H9 (cell line): ENCODE measurements around the gene ACADM. TPM values are rescaled to one million over a fixed set of nuclear protein-coding genes. Genes with fewer than 3 reads are reported as not detected.

Source experiments
- DNase-seq: peaks from one replicate; pipeline ENCODE4 v3.0.0-alpha.2; 2017
- H2AFZ ChIP-seq: one replicate; pipeline ENCODE4 v1.6.1; 2013; ENCODE audit warnings: mild to moderate bottlenecking, low read length, control low read depth, moderate library complexity
- H2AK5ac ChIP-seq: 2 replicates; pipeline ENCODE4 v1.6.1; 2013; ENCODE audit warnings: low read length, control low read depth, mixed read lengths; ENCODE audit not compliant: insufficient read length
- H2BK120ac ChIP-seq: one replicate; pipeline ENCODE4 v1.6.1; 2013; ENCODE audit warnings: low read depth, mild to moderate bottlenecking, low read length, control low read depth, inconsistent platforms; ENCODE audit not compliant: poor library complexity, severe bottlenecking
- H2BK12ac ChIP-seq: 2 replicates; pipeline ENCODE4 v1.6.1; 2013; ENCODE audit warnings: low read length, control low read depth, mixed read lengths, low read depth; ENCODE audit not compliant: insufficient read length
- H2BK15ac ChIP-seq: 2 replicates; pipeline ENCODE4 v1.6.1; 2013; ENCODE audit warnings: low read depth, low read length, control low read depth
- H2BK20ac ChIP-seq: one replicate; pipeline ENCODE4 v1.6.1; 2013; ENCODE audit warnings: low read depth, mild to moderate bottlenecking, low read length, control low read depth, inconsistent platforms; ENCODE audit not compliant: poor library complexity, severe bottlenecking
- H2BK5ac ChIP-seq: 2 replicates; pipeline ENCODE4 v1.6.1; 2013; ENCODE audit warnings: low read length, control low read depth, mixed read lengths; ENCODE audit not compliant: insufficient read length
- H3K14ac ChIP-seq: 2 replicates; pipeline ENCODE4 v1.6.1; 2013; ENCODE audit warnings: low read length, control low read depth; ENCODE audit not compliant: insufficient read depth
- H3K18ac ChIP-seq: 2 replicates; pipeline ENCODE4 v1.6.1; 2013; ENCODE audit warnings: low read depth, mild to moderate bottlenecking, mixed read lengths, low read length, control low read depth; ENCODE audit not compliant: insufficient read length
- H3K23ac ChIP-seq: 2 replicates; pipeline ENCODE4 v1.6.1; 2013; ENCODE audit warnings: low read length, control low read depth, mixed read lengths, low read depth; ENCODE audit not compliant: insufficient read length
- H3K23me2 ChIP-seq: 2 replicates; pipeline ENCODE4 v1.6.1; 2013; ENCODE audit warnings: low read depth, mild to moderate bottlenecking, mixed read lengths, low read length, control low read depth; ENCODE audit not compliant: insufficient read length, poor library complexity, severe bottlenecking
- H3K27ac ChIP-seq: 2 replicates; pipeline ENCODE4 v1.5.1; 2013; ENCODE audit warnings: low read length, control low read depth, mixed read lengths, low read depth; ENCODE audit not compliant: insufficient read length
- H3K27me3 ChIP-seq: 2 replicates; pipeline ENCODE4 v1.6.1; 2013; ENCODE audit warnings: low read length, control low read depth, inconsistent platforms; ENCODE audit not compliant: insufficient read depth
- H3K4ac ChIP-seq: 2 replicates; pipeline ENCODE4 v1.6.1; 2013; ENCODE audit warnings: low read depth, mild to moderate bottlenecking, control low read depth, inconsistent platforms, low read length, moderate library complexity
- H3K4me1 ChIP-seq: 2 replicates; pipeline ENCODE4 v1.6.1; 2013; ENCODE audit warnings: low read length, control low read depth, inconsistent platforms; ENCODE audit not compliant: insufficient read depth
- H3K4me2 ChIP-seq: 2 replicates; pipeline ENCODE4 v1.6.1; 2013; ENCODE audit warnings: low read length, control low read depth, mixed read lengths; ENCODE audit not compliant: insufficient read length, insufficient read depth
- H3K56ac ChIP-seq: 2 replicates; pipeline ENCODE4 v1.6.1; 2013; ENCODE audit warnings: low read depth, mild to moderate bottlenecking, mixed read lengths, low read length, control low read depth; ENCODE audit not compliant: insufficient read length
- H3K79me1 ChIP-seq: 2 replicates; pipeline ENCODE4 v1.6.1; 2013; ENCODE audit warnings: low read depth, mild to moderate bottlenecking, moderate library complexity, low read length, control low read depth, inconsistent platforms; ENCODE audit not compliant: insufficient read depth, poor library complexity, severe bottlenecking
- H3K79me2 ChIP-seq: 2 replicates; pipeline ENCODE4 v1.6.1; 2013; ENCODE audit warnings: low read length, control low read depth, inconsistent platforms; ENCODE audit not compliant: insufficient read depth
- H3K9ac ChIP-seq: 2 replicates; pipeline ENCODE4 v1.6.1; 2013; ENCODE audit warnings: low read length, control low read depth, mixed read lengths; ENCODE audit not compliant: insufficient read length; ENCODE audit errors: extremely low read depth
- H3K9me3 ChIP-seq: one replicate; pipeline ENCODE4 v1.6.1; 2013; ENCODE audit warnings: low read depth, low read length, inconsistent platforms; ENCODE audit not compliant: control insufficient read depth
- H3T11ph ChIP-seq: one replicate; pipeline ENCODE4 v1.6.1; 2013; ENCODE audit warnings: mild to moderate bottlenecking, low read length, control low read depth, inconsistent platforms
- H4K20me1 ChIP-seq: one replicate; pipeline ENCODE4 v1.6.1; 2013; ENCODE audit not compliant: control insufficient read depth, insufficient read length, insufficient read depth
- H4K5ac ChIP-seq: 2 replicates; pipeline ENCODE4 v1.6.1; 2013; ENCODE audit warnings: low read depth, mild to moderate bottlenecking, mixed read lengths, low read length, control low read depth; ENCODE audit not compliant: insufficient read length
- H4K8ac ChIP-seq: replicated peaks from 2 replicates; pipeline ENCODE4 v1.6.1; 2013; ENCODE audit warnings: low read length, control low read depth, mixed read lengths, low read depth; ENCODE audit not compliant: insufficient read length
- H4K91ac ChIP-seq: 2 replicates; pipeline ENCODE4 v1.6.1; 2013; ENCODE audit warnings: low read depth, mild to moderate bottlenecking, moderate library complexity, mixed read lengths, low read length, control low read depth; ENCODE audit not compliant: insufficient read length
- H3K27ac Mint-ChIP-seq, 3 experiments: 2 replicates in 2 of 3; 3 replicates in 1 of 3; pipeline ENCODE4 v1.8.0; 2020 to 2021; ENCODE audit warnings: mixed read lengths in 3 of 3, mild to moderate bottlenecking in 1 of 3, moderate library complexity in 1 of 3
- H3K27me3 Mint-ChIP-seq: 2 replicates; pipeline ENCODE4 v1.8.0; 2021; ENCODE audit warnings: low read depth, mild to moderate bottlenecking, moderate library complexity, mixed read lengths
- H3K36me3 Mint-ChIP-seq, 3 experiments: 2 replicates in 2 of 3; 3 replicates in 1 of 3; pipeline ENCODE4 v1.8.0; 2020 to 2021; ENCODE audit warnings: low read depth in 3 of 3, mixed read lengths in 3 of 3; ENCODE audit not compliant: insufficient read depth in 1 of 3
- H3K4me1 Mint-ChIP-seq, 2 experiments: 2 replicates each; pipeline ENCODE4 v1.8.0; 2020; ENCODE audit warnings: mixed read lengths in 2 of 2
- H3K4me3 Mint-ChIP-seq, 2 experiments: 2 replicates in 1 of 2; 3 replicates in 1 of 2; pipeline ENCODE4 v1.8.0; 2020 to 2021; ENCODE audit warnings: mild to moderate bottlenecking in 2 of 2, mixed read lengths in 2 of 2, moderate library complexity in 1 of 2
- H3K9me3 Mint-ChIP-seq, 2 experiments: 2 replicates in 1 of 2; 3 replicates in 1 of 2; pipeline ENCODE4 v1.8.0; 2020; ENCODE audit warnings: mild to moderate bottlenecking in 2 of 2, mixed read lengths in 2 of 2, moderate library complexity in 1 of 2
- CTCF ChIP-seq: fragments of 200-600 bp; sonication (generic); conservative IDR thresholded peaks from 3 replicates; pipeline ENCODE4 v1.8.0; 2021; ENCODE audit warnings: antibody characterized with exemption, mild to moderate bottlenecking
- WGBS: extraction: QIAGEN DNeasy Blood & Tissue Kit; methylation state at CpG from one replicate; pipeline ENCODE4 v1.1.7; 2013; ENCODE audit warnings: missing lambda C conversion rate, low lambda C conversion rate, mixed read lengths; ENCODE audit not compliant: insufficient read length; ENCODE audit errors: extremely low coverage; 5-methylcytosine and 5-hydroxymethylcytosine counted together
- total RNA-seq: library from RNA; stranded (reverse); gene quantifications from 2 replicates; pipeline ENCODE4 v1.2.1, GENCODE V29; 2021

ACADM gene
- total RNA-seq, 1 experiment from 2014 or later: 51.3 TPM

- peaks cover 4% of the 10 kb centered on the region; the same call in 1 of the 2 replicates for H3K27me3 Mint-ChIP-seq
- Histone ChIP-seq H3K27me3 (no peaks in the 10 kb centered on the region), H2AFZ (no peak overlapping the region), H3K23me2 (peaks cover 6% of the 10 kb centered on the region), H4K91ac (no peak overlapping the region), H2BK12ac (no peak overlapping the region), H3K27ac (no peak overlapping the region), H3K4me1 (no peaks in the 10 kb centered on the region), H4K8ac (no peak overlapping the region), H3K79me2 (no peaks in the 10 kb centered on the region), H3K56ac (no peak overlapping the region), H4K5ac (no peak overlapping the region), H3K4ac (no peak overlapping the region), H3K9ac (no peak overlapping the region), H2BK20ac (no peak overlapping the region), H3K9me3 (no peaks in the 10 kb centered on the region), H2AK5ac (no peak overlapping the region), H2BK120ac (no peak overlapping the region), H4K20me1 (no peaks in the 10 kb centered on the region), H3K18ac (no peak overlapping the region), H3T11ph (no peak overlapping the region), H3K4me2 (no peak overlapping the region), H2BK15ac (no peak overlapping the region), H3K23ac (no peak overlapping the region), H3K14ac (no peak overlapping the region), H3K79me1 (no peaks in the 10 kb centered on the region), H2BK5ac (no peak overlapping the region)
- TF ChIP-seq CTCF: no peak
- H3K4me1 Mint-ChIP-seq: peaks cover 31 to 33% of the 10 kb centered on the region in 2 experiments
- no CpG with 5 or more reads among the region's 2 CpGs for WGBS
- peaks cover 0 to 5% of the 10 kb centered on the region in 2 experiments; a peak in 2 of 5 replicates for H3K9me3 Mint-ChIP-seq
- peaks cover 0 to 8% (median 6%) of the 10 kb centered on the region in 3 experiments; a peak in 4 of 7 replicates for H3K36me3 Mint-ChIP-seq
- no peak overlapping the region for H3K4me3 Mint-ChIP-seq
- peak overlapping the region in 1 of 3 experiments; percentile 2; a peak in 1 of 7 replicates for H3K27ac Mint-ChIP-seq
- no peak for DNase-seq
These were observed 4.7 kb upstream of the ACADM start for GRCh38 chr1:75719810-75720209.
